NT2/D1 (cell line): ENCODE data around the gene FXN.

ENCODE experiments used
- SUZ12 ChIP-seq: IDR thresholded peaks from 2 replicates; pipeline ENCODE4 v1.6.1; 2011; ENCODE audit not compliant: insufficient read length, insufficient read depth; ENCODE audit errors: extremely low read depth
- YY1 ChIP-seq: IDR thresholded peaks from 2 replicates; pipeline ENCODE4 v1.6.1; 2011; ENCODE audit not compliant: insufficient read length, insufficient read depth

GRCh38 chr9:69136185-69136584 lies 100.6 kb downstream of the FXN start:
- TF ChIP-seq YY1, result no peak
- TF ChIP-seq SUZ12, result no peak
